ENCODE data around the gene CHSY3.

The CHSY3 gene

GRCh38 chr5:129904102-129904666 lies at the start of gene CHSY3:
Gene CHSY3, plus strand, starts transcription at chr5:129904465.
- peak; percentile 22 for DNase-seq

- no peak for DNase-seq
These were observed 47.9 kb upstream of the CHSY3 start for GRCh38 chr5:129856325-129856724.

- DNase-seq, result no peak
These were observed 47.1 kb upstream of the CHSY3 start for GRCh38 chr5:129857116-129857515.

GRCh38 chr5:129858131-129858675 lies 46.1 kb upstream of the CHSY3 start:
- DNase-seq, result no peak

- DNase-seq, result no peak
These were observed 19.9 kb upstream of the CHSY3 start for GRCh38 chr5:129884322-129884721.

- no peak for DNase-seq
These were observed 4.8 kb upstream of the CHSY3 start for GRCh38 chr5:129899454-129899853.

- DNase-seq, result no peak
These were observed 1.4 kb upstream of the CHSY3 start for GRCh38 chr5:129902816-129903215.

GRCh38 chr5:129903466-129904101 lies 681 bp upstream of the CHSY3 start:
- DNase-seq, result no peak

- DNase-seq, result no peak
These were observed 605 bp downstream of the CHSY3 start for GRCh38 chr5:129904667-129905472.

- no peak for DNase-seq
These were observed 1.4 kb downstream of the CHSY3 start for GRCh38 chr5:129905473-129906176.

GRCh38 chr5:129906177-129906887 lies 2.1 kb downstream of the CHSY3 start:
- no peak for DNase-seq

- DNase-seq, result no peak
These were observed 5.0 kb downstream of the CHSY3 start for GRCh38 chr5:129909225-129909624.

- no peak for DNase-seq
These were observed 8.5 kb downstream of the CHSY3 start for GRCh38 chr5:129912601-129913255.

- DNase-seq, result no peak
These were observed 11.2 kb downstream of the CHSY3 start for GRCh38 chr5:129915415-129915814.

GRCh38 chr5:129917224-129917623 lies 13.0 kb downstream of the CHSY3 start:
- no peak for DNase-seq

- DNase-seq, result no peak
These were observed 16.9 kb downstream of the CHSY3 start for GRCh38 chr5:129921204-129921603.

GRCh38 chr5:129930221-129930620 lies 26.0 kb downstream of the CHSY3 start:
- no peak for DNase-seq

GRCh38 chr5:129935626-129936025 lies 31.4 kb downstream of the CHSY3 start:
- DNase-seq, result no peak

- DNase-seq, result no peak
These were observed 33.8 kb downstream of the CHSY3 start for GRCh38 chr5:129938077-129938476.

- no peak for DNase-seq
These were observed 39.7 kb downstream of the CHSY3 start for GRCh38 chr5:129943936-129944335.

- DNase-seq, result no peak
These were observed 40.8 kb downstream of the CHSY3 start for GRCh38 chr5:129945028-129945427.

- no peak for DNase-seq
These were observed 41.6 kb downstream of the CHSY3 start for GRCh38 chr5:129945774-129946270.
